IMR-90 (cell line): ENCODE measurements around the gene GRB14.

Source experiments
- CEBPB ChIP-seq: IDR thresholded peaks from 2 replicates; pipeline ENCODE4 v1.6.1; 2012; ENCODE audit warnings: low read depth, low read length, improper control_type of control experiment
- MAZ ChIP-seq: IDR thresholded peaks from 2 replicates; pipeline ENCODE4 v1.6.1; 2012; ENCODE audit warnings: low read depth, mild to moderate bottlenecking, low read length, improper control_type of control experiment, moderate library complexity, borderline replicate concordance
- MXI1 ChIP-seq: IDR thresholded peaks from 2 replicates; pipeline ENCODE4 v1.6.1; 2012; ENCODE audit warnings: low read depth, mild to moderate bottlenecking, low read length, moderate library complexity, borderline replicate concordance
- POLR2A ChIP-seq: IDR thresholded peaks from 2 replicates; pipeline ENCODE4 v1.6.1; 2012; ENCODE audit warnings: mild to moderate bottlenecking, low read depth, low read length
- RAD21 ChIP-seq: IDR thresholded peaks from 2 replicates; pipeline ENCODE4 v1.6.1; 2012; ENCODE audit warnings: low read length, improper control_type of control experiment
- RCOR1 ChIP-seq: IDR thresholded peaks from 2 replicates; pipeline ENCODE4 v1.6.1; 2012; ENCODE audit warnings: mild to moderate bottlenecking, low read length, improper control_type of control experiment; ENCODE audit not compliant: insufficient replicate concordance
- RFX5 ChIP-seq: IDR thresholded peaks from 2 replicates; pipeline ENCODE4 v1.8.0; 2012; ENCODE audit warnings: low read depth, mild to moderate bottlenecking, low read length, moderate library complexity
- SMC3 ChIP-seq: fragments of 150-350 bp; IDR thresholded peaks from 2 replicates; pipeline ENCODE4 v1.6.1; 2016; ENCODE audit warnings: low read depth, mild to moderate bottlenecking, antibody characterized with exemption, low read length, moderate library complexity
- TF ChIP-seq, protein P1 (sequence below): fragments of 150-350 bp; IDR thresholded peaks from 2 replicates; pipeline ENCODE4 v1.6.1; 2016; ENCODE audit warnings: low read depth, mild to moderate bottlenecking, low read length, moderate library complexity, borderline replicate concordance
- TF ChIP-seq, protein P2 (sequence below): conservative IDR thresholded peaks from 2 replicates; pipeline ENCODE4 v1.5.1; 2012; ENCODE audit warnings: mild to moderate bottlenecking, low read depth, low read length, improper control_type of control experiment
- TF ChIP-seq, protein P3 (sequence below): fragments of 150-350 bp; IDR thresholded peaks from 2 replicates; pipeline ENCODE4 v1.6.1; 2017; ENCODE audit warnings: mild to moderate bottlenecking, antibody characterized with exemption, low read length, low read depth

DNA sequence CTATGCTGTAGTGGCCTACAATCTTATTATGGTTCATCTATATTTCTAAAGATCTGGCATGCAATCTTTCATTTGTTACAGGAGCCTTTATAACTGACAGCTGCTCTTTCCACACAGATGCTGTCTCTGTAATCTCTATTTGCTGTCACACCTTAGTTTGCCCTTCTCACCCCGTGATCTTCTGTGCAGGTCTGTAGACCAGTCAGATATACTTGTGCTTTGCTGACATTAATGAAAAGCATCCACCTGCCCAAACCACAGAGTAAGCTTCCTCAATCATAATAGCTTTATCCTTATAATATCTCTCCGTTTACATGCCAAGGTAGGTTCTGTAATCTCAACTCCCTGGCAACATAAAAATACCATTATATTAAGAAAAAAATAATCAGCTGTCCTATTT, 122.4 kb downstream of the GRB14 start:
- TF ChIP-seq, protein P1, sequence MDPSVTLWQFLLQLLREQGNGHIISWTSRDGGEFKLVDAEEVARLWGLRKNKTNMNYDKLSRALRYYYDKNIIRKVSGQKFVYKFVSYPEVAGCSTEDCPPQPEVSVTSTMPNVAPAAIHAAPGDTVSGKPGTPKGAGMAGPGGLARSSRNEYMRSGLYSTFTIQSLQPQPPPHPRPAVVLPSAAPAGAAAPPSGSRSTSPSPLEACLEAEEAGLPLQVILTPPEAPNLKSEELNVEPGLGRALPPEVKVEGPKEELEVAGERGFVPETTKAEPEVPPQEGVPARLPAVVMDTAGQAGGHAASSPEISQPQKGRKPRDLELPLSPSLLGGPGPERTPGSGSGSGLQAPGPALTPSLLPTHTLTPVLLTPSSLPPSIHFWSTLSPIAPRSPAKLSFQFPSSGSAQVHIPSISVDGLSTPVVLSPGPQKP: no peak
- TF ChIP-seq MAZ (no peak), RCOR1 (no peak), CEBPB (no peak), RFX5 (no peak), SMC3 (no peak), POLR2A (no peak), RAD21 (no peak), MXI1 (no peak)
- TF ChIP-seq, protein P2, sequence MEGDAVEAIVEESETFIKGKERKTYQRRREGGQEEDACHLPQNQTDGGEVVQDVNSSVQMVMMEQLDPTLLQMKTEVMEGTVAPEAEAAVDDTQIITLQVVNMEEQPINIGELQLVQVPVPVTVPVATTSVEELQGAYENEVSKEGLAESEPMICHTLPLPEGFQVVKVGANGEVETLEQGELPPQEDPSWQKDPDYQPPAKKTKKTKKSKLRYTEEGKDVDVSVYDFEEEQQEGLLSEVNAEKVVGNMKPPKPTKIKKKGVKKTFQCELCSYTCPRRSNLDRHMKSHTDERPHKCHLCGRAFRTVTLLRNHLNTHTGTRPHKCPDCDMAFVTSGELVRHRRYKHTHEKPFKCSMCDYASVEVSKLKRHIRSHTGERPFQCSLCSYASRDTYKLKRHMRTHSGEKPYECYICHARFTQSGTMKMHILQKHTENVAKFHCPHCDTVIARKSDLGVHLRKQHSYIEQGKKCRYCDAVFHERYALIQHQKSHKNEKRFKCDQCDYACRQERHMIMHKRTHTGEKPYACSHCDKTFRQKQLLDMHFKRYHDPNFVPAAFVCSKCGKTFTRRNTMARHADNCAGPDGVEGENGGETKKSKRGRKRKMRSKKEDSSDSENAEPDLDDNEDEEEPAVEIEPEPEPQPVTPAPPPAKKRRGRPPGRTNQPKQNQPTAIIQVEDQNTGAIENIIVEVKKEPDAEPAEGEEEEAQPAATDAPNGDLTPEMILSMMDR: no peak
- TF ChIP-seq, protein P3, sequence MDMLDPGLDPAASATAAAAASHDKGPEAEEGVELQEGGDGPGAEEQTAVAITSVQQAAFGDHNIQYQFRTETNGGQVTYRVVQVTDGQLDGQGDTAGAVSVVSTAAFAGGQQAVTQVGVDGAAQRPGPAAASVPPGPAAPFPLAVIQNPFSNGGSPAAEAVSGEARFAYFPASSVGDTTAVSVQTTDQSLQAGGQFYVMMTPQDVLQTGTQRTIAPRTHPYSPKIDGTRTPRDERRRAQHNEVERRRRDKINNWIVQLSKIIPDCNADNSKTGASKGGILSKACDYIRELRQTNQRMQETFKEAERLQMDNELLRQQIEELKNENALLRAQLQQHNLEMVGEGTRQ: no peak
